GM12878 (cell line): Measurements from ENCODE around the gene FRMPD2.

Experiments used
- BRCA1 ChIP-seq: IDR thresholded peaks from 2 replicates; pipeline ENCODE4 v1.6.1; 2011; ENCODE audit warnings: low read depth, low read length, improper control_type of control experiment
- CTCF ChIP-seq, 3 experiments: IDR thresholded peaks in 2 of 3; conservative IDR thresholded peaks in 1 of 3; 2 replicates each; pipeline ENCODE4 v1.5.1; 2011; ENCODE audit warnings: low read depth in 3 of 3, low read length in 3 of 3, mild to moderate bottlenecking in 3 of 3, control low read depth in 2 of 3, moderate library complexity in 2 of 3, inconsistent platforms in 1 of 3, mixed read lengths in 1 of 3; ENCODE audit not compliant: control insufficient read depth in 2 of 3, insufficient read depth in 1 of 3; ENCODE audit errors: extremely low read depth in 1 of 3
- EZH2 ChIP-seq: IDR thresholded peaks from 2 replicates; pipeline ENCODE4 v1.6.1; 2012; ENCODE audit warnings: low read depth, mild to moderate bottlenecking, control low read depth, inconsistent platforms, low read length, borderline replicate concordance; ENCODE audit not compliant: control insufficient read depth
- FOXK2 ChIP-seq: fragments of 450-650 bp; IDR thresholded peaks from 2 replicates; pipeline ENCODE4 v1.6.1; 2017; ENCODE audit warnings: mild to moderate bottlenecking, moderate library complexity
- NFIC ChIP-seq: IDR thresholded peaks from 2 replicates; pipeline ENCODE4 v1.6.1; 2012; ENCODE audit warnings: low read depth, mild to moderate bottlenecking, inconsistent platforms, low read length, moderate library complexity
- POLR2A ChIP-seq: IDR thresholded peaks from 2 replicates; pipeline ENCODE4 v1.6.1; 2011; ENCODE audit warnings: low read depth, mild to moderate bottlenecking, low read length
- POLR2AphosphoS5 ChIP-seq: IDR thresholded peaks from 2 replicates; pipeline ENCODE4 v1.6.1; 2011; ENCODE audit warnings: mild to moderate bottlenecking, low read length, inconsistent platforms
- RAD21 ChIP-seq: IDR thresholded peaks from 2 replicates; pipeline ENCODE4 v1.6.1; 2011; ENCODE audit warnings: mild to moderate bottlenecking, low read depth, low read length, moderate library complexity; ENCODE audit not compliant: insufficient read depth
- STAT3 ChIP-seq: IDR thresholded peaks from 2 replicates; pipeline ENCODE4 v1.6.1; 2011; ENCODE audit warnings: low read depth, low read length, improper control_type of control experiment
- YBX1 ChIP-seq: fragments of 450-650 bp; IDR thresholded peaks from 2 replicates; pipeline ENCODE4 v1.6.1; 2016; ENCODE audit warnings: antibody characterized with exemption
- ZBTB33 ChIP-seq: fragments of 450-650 bp; IDR thresholded peaks from 2 replicates; pipeline ENCODE4 v1.6.1; 2017; ENCODE audit warnings: mild to moderate bottlenecking
- ZNF24 ChIP-seq: fragments of 450-650 bp; IDR thresholded peaks from 2 replicates; pipeline ENCODE4 v1.6.1; 2017; ENCODE audit warnings: antibody characterized with exemption, mild to moderate bottlenecking
- ZNF274 ChIP-seq: IDR thresholded peaks from one replicate; pipeline ENCODE4 v1.8.0; 2011; ENCODE audit not compliant: insufficient read length, insufficient read depth
- TF ChIP-seq, protein P1 (sequence below): fragments of 450-650 bp; formaldehyde crosslinking; IDR thresholded peaks from 2 replicates; pipeline ENCODE4 v1.4.0; 2022; ENCODE audit warnings: mild to moderate bottlenecking, moderate library complexity

DNA sequence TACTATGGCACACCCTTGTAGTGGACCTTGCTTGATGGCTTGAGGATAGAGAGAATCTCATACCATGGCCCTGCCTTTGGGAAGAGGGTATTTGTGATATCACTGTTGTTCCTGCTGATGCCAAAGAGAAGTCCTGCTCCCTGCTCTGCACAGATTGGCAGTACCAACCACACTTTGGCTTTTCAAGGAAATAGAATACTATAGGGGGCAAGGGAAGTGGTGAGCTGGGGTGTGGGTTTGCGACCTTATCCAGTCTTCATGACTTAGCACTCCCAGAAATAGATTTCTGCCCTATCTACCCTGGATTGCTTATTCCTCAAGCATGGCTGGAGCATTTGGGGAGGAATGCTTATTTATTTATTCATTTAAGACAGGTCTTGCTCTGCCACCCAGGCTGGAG lies 25.2 kb upstream of the FRMPD2 start:
- TF ChIP-seq YBX1 (no peak), POLR2AphosphoS5 (no peak), STAT3 (no peak), EZH2 (no peak), CTCF (IDR thresholded peaks at IDR 0.05 in 2 of 3, conservative IDR thresholded peaks at IDR 0.05 in 1 of 3; ENCODE audit: control insufficient read depth in 2 of 3, extremely low read depth in 1 of 3, insufficient read depth in 1 of 3, low read depth in 3 of 3, low read length in 3 of 3) (no peak), ZNF274 (no peak), POLR2A (no peak), ZBTB33 (no peak), NFIC (no peak), FOXK2 (no peak), BRCA1 (no peak), RAD21 (no peak), ZNF24 (no peak)
- TF ChIP-seq, protein P1, sequence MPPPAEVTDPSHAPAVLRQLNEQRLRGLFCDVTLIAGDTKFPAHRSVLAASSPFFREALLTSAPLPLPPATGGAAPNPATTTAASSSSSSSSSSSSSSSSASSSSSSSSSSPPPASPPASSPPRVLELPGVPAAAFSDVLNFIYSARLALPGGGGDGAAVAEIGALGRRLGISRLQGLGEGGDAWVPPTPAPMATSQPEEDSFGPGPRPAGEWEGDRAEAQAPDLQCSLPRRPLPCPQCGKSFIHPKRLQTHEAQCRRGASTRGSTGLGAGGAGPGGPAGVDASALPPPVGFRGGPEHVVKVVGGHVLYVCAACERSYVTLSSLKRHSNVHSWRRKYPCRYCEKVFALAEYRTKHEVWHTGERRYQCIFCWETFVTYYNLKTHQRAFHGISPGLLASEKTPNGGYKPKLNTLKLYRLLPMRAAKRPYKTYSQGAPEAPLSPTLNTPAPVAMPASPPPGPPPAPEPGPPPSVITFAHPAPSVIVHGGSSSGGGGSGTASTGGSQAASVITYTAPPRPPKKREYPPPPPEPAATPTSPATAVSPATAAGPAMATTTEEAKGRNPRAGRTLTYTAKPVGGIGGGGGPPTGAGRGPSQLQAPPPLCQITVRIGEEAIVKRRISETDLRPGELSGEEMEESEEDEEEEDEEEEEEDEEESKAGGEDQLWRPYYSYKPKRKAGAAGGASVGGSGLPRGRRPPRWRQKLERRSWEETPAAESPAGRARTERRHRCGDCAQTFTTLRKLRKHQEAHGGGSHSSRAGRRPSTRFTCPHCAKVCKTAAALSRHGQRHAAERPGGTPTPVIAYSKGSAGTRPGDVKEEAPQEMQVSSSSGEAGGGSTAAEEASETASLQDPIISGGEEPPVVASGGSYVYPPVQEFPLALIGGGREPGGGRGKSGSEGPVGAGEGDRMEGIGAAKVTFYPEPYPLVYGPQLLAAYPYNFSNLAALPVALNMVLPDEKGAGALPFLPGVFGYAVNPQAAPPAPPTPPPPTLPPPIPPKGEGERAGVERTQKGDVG (CRISPR knock-in tag) = no peak
